ENCODE measurements around the gene CLEC4C.

DNA sequence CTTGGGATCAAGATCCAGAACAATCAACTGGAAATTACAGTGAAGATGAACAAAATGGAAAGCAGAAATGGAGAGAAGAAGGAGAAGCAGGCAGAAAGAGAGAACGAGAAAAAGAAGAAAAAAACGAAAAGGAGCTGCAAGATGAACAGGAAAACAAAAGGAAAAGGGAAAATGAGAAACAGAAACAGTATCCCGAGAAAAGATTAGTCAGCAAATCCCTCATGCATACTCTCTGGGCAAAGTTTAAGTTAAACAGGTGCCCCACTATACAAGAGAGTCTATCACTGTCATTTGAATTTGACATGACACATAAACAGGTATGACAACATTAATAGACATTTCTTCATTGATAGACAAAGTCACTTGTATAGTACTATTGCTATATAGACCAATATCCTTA is 22.8 kb upstream of the CLEC4C start:
- TF ChIP-seq, protein P1, sequence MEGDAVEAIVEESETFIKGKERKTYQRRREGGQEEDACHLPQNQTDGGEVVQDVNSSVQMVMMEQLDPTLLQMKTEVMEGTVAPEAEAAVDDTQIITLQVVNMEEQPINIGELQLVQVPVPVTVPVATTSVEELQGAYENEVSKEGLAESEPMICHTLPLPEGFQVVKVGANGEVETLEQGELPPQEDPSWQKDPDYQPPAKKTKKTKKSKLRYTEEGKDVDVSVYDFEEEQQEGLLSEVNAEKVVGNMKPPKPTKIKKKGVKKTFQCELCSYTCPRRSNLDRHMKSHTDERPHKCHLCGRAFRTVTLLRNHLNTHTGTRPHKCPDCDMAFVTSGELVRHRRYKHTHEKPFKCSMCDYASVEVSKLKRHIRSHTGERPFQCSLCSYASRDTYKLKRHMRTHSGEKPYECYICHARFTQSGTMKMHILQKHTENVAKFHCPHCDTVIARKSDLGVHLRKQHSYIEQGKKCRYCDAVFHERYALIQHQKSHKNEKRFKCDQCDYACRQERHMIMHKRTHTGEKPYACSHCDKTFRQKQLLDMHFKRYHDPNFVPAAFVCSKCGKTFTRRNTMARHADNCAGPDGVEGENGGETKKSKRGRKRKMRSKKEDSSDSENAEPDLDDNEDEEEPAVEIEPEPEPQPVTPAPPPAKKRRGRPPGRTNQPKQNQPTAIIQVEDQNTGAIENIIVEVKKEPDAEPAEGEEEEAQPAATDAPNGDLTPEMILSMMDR (IDR thresholded peaks at IDR 0.05 in 8 of 11, conservative IDR thresholded peaks at IDR 0.05 in 3 of 11) = no peak
- TF ChIP-seq POLR2A (IDR thresholded peaks at IDR 0.05) (no peak), POLR2AphosphoS5 (IDR thresholded peaks at IDR 0.05) (no peak)
